ENCODE results near the gene HOTAIR.

DNA sequence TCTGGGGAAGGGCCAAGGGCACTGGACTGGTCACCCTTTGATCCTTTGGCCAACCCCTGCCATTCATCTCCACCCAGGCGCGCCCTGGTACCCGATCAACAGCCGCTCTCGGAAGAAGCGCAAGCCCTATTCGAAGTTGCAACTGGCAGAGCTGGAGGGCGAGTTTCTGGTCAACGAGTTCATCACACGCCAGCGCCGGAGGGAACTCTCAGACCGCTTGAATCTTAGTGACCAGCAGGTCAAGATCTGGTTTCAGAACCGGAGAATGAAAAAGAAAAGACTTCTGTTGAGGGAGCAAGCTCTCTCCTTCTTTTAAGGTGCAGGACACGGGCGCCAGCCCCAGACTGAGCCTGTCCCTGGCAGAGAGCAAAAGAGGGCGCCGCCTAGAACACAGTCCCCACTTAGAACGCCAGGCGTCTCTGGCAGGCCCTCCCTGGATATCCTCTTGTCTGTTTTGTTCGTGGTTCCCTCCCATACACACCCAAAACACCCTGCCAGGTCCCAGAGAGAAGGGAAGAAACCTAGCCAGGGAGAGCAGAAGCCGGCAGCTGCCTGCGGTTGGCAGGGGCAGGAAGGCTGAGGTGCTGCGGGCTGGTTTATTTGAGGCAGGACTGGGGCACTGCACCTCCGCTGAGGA, 18.4 kb downstream of the HOTAIR start:
- TF ChIP-seq JUN (IDR thresholded peaks at IDR 0.05): no peak
- no peak for TF ChIP-seq HDAC2 (IDR thresholded peaks at IDR 0.05)
- TF ChIP-seq MAZ (IDR thresholded peaks at IDR 0.05; ENCODE audit: borderline replicate concordance, low read depth, low read length): no peak
- TF ChIP-seq, protein P1, sequence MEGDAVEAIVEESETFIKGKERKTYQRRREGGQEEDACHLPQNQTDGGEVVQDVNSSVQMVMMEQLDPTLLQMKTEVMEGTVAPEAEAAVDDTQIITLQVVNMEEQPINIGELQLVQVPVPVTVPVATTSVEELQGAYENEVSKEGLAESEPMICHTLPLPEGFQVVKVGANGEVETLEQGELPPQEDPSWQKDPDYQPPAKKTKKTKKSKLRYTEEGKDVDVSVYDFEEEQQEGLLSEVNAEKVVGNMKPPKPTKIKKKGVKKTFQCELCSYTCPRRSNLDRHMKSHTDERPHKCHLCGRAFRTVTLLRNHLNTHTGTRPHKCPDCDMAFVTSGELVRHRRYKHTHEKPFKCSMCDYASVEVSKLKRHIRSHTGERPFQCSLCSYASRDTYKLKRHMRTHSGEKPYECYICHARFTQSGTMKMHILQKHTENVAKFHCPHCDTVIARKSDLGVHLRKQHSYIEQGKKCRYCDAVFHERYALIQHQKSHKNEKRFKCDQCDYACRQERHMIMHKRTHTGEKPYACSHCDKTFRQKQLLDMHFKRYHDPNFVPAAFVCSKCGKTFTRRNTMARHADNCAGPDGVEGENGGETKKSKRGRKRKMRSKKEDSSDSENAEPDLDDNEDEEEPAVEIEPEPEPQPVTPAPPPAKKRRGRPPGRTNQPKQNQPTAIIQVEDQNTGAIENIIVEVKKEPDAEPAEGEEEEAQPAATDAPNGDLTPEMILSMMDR (IDR thresholded peaks at IDR 0.05): no peak
- no peak for TF ChIP-seq POLR2A (IDR thresholded peaks at IDR 0.05; ENCODE audit: low read length)
- TF ChIP-seq MYC (IDR thresholded peaks at IDR 0.05; ENCODE audit: borderline replicate concordance, low read length): no peak
- TF ChIP-seq, protein P2, sequence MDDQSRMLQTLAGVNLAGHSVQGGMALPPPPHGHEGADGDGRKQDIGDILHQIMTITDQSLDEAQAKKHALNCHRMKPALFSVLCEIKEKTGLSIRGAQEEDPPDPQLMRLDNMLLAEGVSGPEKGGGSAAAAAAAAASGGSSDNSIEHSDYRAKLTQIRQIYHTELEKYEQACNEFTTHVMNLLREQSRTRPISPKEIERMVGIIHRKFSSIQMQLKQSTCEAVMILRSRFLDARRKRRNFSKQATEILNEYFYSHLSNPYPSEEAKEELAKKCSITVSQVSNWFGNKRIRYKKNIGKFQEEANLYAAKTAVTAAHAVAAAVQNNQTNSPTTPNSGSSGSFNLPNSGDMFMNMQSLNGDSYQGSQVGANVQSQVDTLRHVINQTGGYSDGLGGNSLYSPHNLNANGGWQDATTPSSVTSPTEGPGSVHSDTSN (IDR thresholded peaks at IDR 0.05): no peak
- no peak for TF ChIP-seq ESRRA (IDR thresholded peaks at IDR 0.05; ENCODE audit: borderline replicate concordance, low read length)
- no peak for TF ChIP-seq EHMT2 (IDR thresholded peaks at IDR 0.05; ENCODE audit: low read depth)
- TF ChIP-seq, protein P3, sequence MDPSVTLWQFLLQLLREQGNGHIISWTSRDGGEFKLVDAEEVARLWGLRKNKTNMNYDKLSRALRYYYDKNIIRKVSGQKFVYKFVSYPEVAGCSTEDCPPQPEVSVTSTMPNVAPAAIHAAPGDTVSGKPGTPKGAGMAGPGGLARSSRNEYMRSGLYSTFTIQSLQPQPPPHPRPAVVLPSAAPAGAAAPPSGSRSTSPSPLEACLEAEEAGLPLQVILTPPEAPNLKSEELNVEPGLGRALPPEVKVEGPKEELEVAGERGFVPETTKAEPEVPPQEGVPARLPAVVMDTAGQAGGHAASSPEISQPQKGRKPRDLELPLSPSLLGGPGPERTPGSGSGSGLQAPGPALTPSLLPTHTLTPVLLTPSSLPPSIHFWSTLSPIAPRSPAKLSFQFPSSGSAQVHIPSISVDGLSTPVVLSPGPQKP (IDR thresholded peaks at IDR 0.05; ENCODE audit: low read depth, low read length): no peak
- TF ChIP-seq, protein P4, sequence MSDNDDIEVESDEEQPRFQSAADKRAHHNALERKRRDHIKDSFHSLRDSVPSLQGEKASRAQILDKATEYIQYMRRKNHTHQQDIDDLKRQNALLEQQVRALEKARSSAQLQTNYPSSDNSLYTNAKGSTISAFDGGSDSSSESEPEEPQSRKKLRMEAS (IDR thresholded peaks at IDR 0.05): no peak
- TF ChIP-seq, protein P5, sequence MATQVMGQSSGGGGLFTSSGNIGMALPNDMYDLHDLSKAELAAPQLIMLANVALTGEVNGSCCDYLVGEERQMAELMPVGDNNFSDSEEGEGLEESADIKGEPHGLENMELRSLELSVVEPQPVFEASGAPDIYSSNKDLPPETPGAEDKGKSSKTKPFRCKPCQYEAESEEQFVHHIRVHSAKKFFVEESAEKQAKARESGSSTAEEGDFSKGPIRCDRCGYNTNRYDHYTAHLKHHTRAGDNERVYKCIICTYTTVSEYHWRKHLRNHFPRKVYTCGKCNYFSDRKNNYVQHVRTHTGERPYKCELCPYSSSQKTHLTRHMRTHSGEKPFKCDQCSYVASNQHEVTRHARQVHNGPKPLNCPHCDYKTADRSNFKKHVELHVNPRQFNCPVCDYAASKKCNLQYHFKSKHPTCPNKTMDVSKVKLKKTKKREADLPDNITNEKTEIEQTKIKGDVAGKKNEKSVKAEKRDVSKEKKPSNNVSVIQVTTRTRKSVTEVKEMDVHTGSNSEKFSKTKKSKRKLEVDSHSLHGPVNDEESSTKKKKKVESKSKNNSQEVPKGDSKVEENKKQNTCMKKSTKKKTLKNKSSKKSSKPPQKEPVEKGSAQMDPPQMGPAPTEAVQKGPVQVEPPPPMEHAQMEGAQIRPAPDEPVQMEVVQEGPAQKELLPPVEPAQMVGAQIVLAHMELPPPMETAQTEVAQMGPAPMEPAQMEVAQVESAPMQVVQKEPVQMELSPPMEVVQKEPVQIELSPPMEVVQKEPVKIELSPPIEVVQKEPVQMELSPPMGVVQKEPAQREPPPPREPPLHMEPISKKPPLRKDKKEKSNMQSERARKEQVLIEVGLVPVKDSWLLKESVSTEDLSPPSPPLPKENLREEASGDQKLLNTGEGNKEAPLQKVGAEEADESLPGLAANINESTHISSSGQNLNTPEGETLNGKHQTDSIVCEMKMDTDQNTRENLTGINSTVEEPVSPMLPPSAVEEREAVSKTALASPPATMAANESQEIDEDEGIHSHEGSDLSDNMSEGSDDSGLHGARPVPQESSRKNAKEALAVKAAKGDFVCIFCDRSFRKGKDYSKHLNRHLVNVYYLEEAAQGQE (IDR thresholded peaks at IDR 0.05): no peak
- TF ChIP-seq NFE2L2 (conservative IDR thresholded peaks at IDR 0.05; ENCODE audit: low read length): no peak

Measured in A549 (cell line).